MM.1S (cell line): ENCODE measurements around the gene HDHD5.

Experiments
- EZH2phosphoT487 ChIP-seq: fragments of 300-600 bp; sonication (generic); IDR thresholded peaks from 2 replicates; pipeline ENCODE4 v1.6.1; 2018; ENCODE audit warnings: antibody characterized with exemption, low read length
- TF ChIP-seq, protein P1 (sequence below): fragments of 300-600 bp; sonication (generic); IDR thresholded peaks from 2 replicates; pipeline ENCODE4 v1.5.1; 2016; ENCODE audit warnings: antibody characterized with exemption, low read length, mixed read lengths

GRCh38 chr22:17109113-17109865 is 49.8 kb downstream of the HDHD5 start:
- TF ChIP-seq EZH2phosphoT487: no peak
- TF ChIP-seq, protein P1, sequence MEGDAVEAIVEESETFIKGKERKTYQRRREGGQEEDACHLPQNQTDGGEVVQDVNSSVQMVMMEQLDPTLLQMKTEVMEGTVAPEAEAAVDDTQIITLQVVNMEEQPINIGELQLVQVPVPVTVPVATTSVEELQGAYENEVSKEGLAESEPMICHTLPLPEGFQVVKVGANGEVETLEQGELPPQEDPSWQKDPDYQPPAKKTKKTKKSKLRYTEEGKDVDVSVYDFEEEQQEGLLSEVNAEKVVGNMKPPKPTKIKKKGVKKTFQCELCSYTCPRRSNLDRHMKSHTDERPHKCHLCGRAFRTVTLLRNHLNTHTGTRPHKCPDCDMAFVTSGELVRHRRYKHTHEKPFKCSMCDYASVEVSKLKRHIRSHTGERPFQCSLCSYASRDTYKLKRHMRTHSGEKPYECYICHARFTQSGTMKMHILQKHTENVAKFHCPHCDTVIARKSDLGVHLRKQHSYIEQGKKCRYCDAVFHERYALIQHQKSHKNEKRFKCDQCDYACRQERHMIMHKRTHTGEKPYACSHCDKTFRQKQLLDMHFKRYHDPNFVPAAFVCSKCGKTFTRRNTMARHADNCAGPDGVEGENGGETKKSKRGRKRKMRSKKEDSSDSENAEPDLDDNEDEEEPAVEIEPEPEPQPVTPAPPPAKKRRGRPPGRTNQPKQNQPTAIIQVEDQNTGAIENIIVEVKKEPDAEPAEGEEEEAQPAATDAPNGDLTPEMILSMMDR: no peak
